ENCODE data around the gene BAK1.
A peak's percentile ranks its signal among the peaks of the same experiment; 100 is the strongest.

Gene BAK1

GRCh38 chr6:33619166-33619840 lies 39.2 kb upstream of the BAK1 start:
- Histone ChIP-seq H3K9me3 (ENCODE audit: control insufficient read depth, low read depth, low read length) (no peaks in the 10 kb centered on the region), H3K36me3 (ENCODE audit: control insufficient read depth, low read depth, low read length) (no peaks in the 10 kb centered on the region)

GRCh38 chr6:33616913-33617312 lies 36.8 kb upstream of the BAK1 start:
- H3K4me3 ChIP-seq (ENCODE audit: low read length): no peak overlapping the region
- peaks cover 4% of the 10 kb centered on the region for H3K4me1 ChIP-seq (ENCODE audit: control insufficient read depth, low read depth, low read length)
- H3K9me3 ChIP-seq (ENCODE audit: control insufficient read depth, low read depth, low read length): no peaks in the 10 kb centered on the region
- no peak overlapping the region for H3K27ac ChIP-seq (ENCODE audit: low read length)
- no peaks in the 10 kb centered on the region for H3K36me3 ChIP-seq (ENCODE audit: control insufficient read depth, low read depth, low read length)
- peaks cover 29% of the 10 kb centered on the region for H3K27me3 ChIP-seq (ENCODE audit: control insufficient read depth, insufficient read depth, low read length)
- H3K9ac ChIP-seq (ENCODE audit: low read length): no peak overlapping the region

More at GRCh38 chr6:33619166-33619840, 39.2 kb upstream of the BAK1 start:
- H3K9ac ChIP-seq (ENCODE audit: low read length): no peak overlapping the region
- no peak overlapping the region for H3K27ac ChIP-seq (ENCODE audit: low read length)
- peak overlapping the region; percentile 84 for H3K4me3 ChIP-seq (ENCODE audit: low read length)
- peaks cover 9% of the 10 kb centered on the region for H3K4me1 ChIP-seq (ENCODE audit: control insufficient read depth, low read depth, low read length)
- H3K27me3 ChIP-seq (ENCODE audit: control insufficient read depth, insufficient read depth, low read length): peaks cover 38% of the 10 kb centered on the region

DNA sequence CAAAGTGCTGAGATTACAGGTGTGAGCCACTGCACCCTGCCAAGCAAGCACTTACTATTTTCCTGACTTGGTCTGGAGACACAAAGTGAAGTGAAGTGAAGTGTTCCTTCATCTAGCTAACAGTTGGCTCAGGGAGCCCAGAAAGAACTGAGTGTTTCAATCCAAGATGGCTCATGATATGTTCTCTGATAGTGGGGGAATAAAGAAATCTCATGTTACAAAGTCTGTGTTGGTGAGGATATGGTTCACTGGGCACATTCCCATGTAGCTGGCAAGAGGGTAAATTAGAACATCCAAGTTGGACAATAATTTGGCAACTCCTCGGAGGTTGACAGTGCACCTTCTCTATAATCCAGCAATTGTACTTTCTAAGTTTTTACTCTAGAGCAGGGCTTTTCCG lies 36.0 kb upstream of the BAK1 start:
- no peaks in the 10 kb centered on the region for H3K36me3 ChIP-seq (ENCODE audit: control insufficient read depth, low read depth, low read length)
- no peaks in the 10 kb centered on the region for H3K9me3 ChIP-seq (ENCODE audit: control insufficient read depth, low read depth, low read length)
- H3K4me1 ChIP-seq (ENCODE audit: control insufficient read depth, low read depth, low read length): peaks cover 7% of the 10 kb centered on the region
- no peak overlapping the region for H3K4me3 ChIP-seq (ENCODE audit: low read length)
- H3K9ac ChIP-seq (ENCODE audit: low read length): no peak overlapping the region
- H3K27me3 ChIP-seq (ENCODE audit: control insufficient read depth, insufficient read depth, low read length): peaks cover 23% of the 10 kb centered on the region
- no peak overlapping the region for H3K27ac ChIP-seq (ENCODE audit: low read length)

DNA sequence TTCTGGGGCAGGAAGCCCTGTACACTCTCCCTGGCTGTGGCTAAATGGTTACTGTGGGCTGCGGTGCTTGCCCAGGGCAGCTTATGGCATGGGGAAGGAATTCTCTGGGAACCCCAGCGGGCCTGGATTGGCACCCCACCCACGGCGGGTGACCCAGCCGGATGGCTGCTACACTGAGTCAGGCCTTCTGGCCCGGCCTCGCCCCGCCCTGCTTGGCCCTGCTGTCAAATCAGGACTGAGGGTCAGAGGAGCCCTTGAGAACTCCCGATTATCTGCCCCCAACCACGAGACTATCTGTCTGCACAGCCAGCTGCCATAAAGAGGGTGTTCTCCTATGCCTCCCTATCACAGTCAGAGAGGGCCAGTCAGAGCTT lies 33.7 kb upstream of the BAK1 start:
- Histone ChIP-seq H3K9me3 (ENCODE audit: control insufficient read depth, low read depth, low read length) (no peaks in the 10 kb centered on the region), H3K27me3 (ENCODE audit: control insufficient read depth, insufficient read depth, low read length) (peaks cover 2% of the 10 kb centered on the region), H3K4me1 (ENCODE audit: control insufficient read depth, low read depth, low read length) (peaks cover 17% of the 10 kb centered on the region), H3K36me3 (ENCODE audit: control insufficient read depth, low read depth, low read length) (no peaks in the 10 kb centered on the region), H3K4me3 (ENCODE audit: low read length) (no peak overlapping the region), H3K27ac (ENCODE audit: low read length) (no peak overlapping the region), H3K9ac (ENCODE audit: low read length) (no peak overlapping the region)

DNA sequence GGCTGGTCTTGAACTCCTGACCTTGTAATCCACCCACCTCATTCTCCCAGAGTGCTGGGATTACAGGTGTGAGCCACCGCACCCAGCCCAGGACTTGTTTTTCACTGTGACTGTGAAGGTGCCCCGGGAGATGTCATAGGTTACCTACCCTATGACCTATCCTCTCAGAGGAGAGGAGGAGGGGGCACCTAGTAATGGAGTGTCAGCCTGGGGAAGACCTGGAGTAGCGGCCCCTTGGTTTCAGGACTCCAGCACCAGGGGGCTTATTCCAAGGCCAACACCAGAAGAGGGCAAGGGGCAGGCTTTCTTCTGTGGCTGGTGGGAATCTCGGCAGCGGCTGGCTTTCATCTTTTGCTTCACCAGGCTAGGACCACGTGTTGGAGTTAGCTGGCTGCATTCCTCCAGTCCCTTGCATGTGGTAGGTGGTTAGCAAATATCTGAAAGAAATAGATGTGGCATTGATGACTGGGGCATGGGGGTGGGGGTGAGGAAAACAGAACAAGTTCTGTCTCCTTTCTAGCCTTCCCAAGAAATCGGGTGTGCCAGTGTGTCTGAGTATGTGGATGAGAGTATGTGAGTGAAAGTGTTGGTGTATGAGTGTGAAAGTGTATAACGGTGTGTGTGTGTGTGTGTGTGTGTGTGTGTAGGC lies 33.2 kb upstream of the BAK1 start:
- no peak overlapping the region for H3K4me3 ChIP-seq (ENCODE audit: low read length)
- H3K27ac ChIP-seq (ENCODE audit: low read length): no peak overlapping the region
- no peaks in the 10 kb centered on the region for H3K27me3 ChIP-seq (ENCODE audit: control insufficient read depth, insufficient read depth, low read length)
- no peak overlapping the region for H3K9ac ChIP-seq (ENCODE audit: low read length)
- H3K9me3 ChIP-seq (ENCODE audit: control insufficient read depth, low read depth, low read length): no peaks in the 10 kb centered on the region
- H3K36me3 ChIP-seq (ENCODE audit: control insufficient read depth, low read depth, low read length): no peaks in the 10 kb centered on the region
- peaks cover 17% of the 10 kb centered on the region for H3K4me1 ChIP-seq (ENCODE audit: control insufficient read depth, low read depth, low read length)

GRCh38 chr6:33610779-33611732 lies 31.0 kb upstream of the BAK1 start:
- Histone ChIP-seq H3K9ac (ENCODE audit: low read length) (no peak overlapping the region), H3K27me3 (ENCODE audit: control insufficient read depth, insufficient read depth, low read length) (no peaks in the 10 kb centered on the region), H3K27ac (ENCODE audit: low read length) (no peak overlapping the region), H3K36me3 (ENCODE audit: control insufficient read depth, low read depth, low read length) (no peaks in the 10 kb centered on the region), H3K4me3 (ENCODE audit: low read length) (no peak overlapping the region), H3K9me3 (ENCODE audit: control insufficient read depth, low read depth, low read length) (no peaks in the 10 kb centered on the region), H3K4me1 (ENCODE audit: control insufficient read depth, low read depth, low read length) (peaks cover 26% of the 10 kb centered on the region)

DNA sequence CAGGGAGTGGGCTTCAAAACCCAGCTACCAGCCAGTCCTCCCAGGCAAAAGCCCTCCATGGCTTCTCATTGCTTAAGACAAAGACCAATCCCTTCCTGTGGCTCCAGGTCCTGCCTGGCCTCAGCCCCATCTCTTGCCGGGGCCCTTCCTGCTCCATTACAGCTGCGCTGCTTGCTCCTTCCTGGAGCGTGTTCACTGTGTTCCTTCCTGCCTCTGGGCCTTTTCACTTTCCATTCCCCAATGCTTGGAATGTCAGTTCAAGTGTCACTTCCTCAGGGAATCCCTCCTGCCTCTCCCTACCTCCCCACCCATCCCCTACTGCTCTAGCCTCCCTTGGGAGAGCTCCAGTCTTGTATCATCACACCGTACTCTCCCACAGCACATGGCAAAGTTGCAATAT lies 30.0 kb upstream of the BAK1 start:
- Histone ChIP-seq H3K27ac (ENCODE audit: low read length) (no peak overlapping the region), H3K36me3 (ENCODE audit: control insufficient read depth, low read depth, low read length) (no peaks in the 10 kb centered on the region), H3K4me1 (ENCODE audit: control insufficient read depth, low read depth, low read length) (peaks cover 26% of the 10 kb centered on the region), H3K27me3 (ENCODE audit: control insufficient read depth, insufficient read depth, low read length) (no peaks in the 10 kb centered on the region), H3K9me3 (ENCODE audit: control insufficient read depth, low read depth, low read length) (no peaks in the 10 kb centered on the region), H3K4me3 (ENCODE audit: low read length) (no peak overlapping the region), H3K9ac (ENCODE audit: low read length) (no peak overlapping the region)

DNA sequence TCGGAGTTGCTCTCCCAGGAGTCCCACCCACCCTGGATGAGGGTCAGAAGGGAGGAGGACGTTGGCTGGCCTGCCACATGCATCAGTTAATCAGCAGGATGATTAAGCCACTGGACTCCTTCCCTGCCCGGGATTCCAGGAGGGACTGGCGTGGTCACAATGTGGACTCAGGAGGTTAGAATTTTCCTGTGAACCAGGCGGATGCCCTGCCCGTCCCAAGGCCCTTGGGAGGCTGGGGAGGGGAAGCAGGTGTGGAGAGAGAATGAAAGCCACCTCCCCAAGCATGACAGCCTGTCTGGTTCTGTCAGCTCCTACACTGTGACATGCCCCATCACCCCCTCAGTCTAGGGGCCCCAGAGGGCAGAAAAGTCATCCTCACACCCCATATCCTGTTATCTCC lies 29.5 kb upstream of the BAK1 start:
- no peaks in the 10 kb centered on the region for H3K9me3 ChIP-seq (ENCODE audit: control insufficient read depth, low read depth, low read length)
- no peak overlapping the region for H3K4me3 ChIP-seq (ENCODE audit: low read length)
- no peak overlapping the region for H3K9ac ChIP-seq (ENCODE audit: low read length)
- no peaks in the 10 kb centered on the region for H3K36me3 ChIP-seq (ENCODE audit: control insufficient read depth, low read depth, low read length)
- no peak overlapping the region for H3K27ac ChIP-seq (ENCODE audit: low read length)
- no peaks in the 10 kb centered on the region for H3K27me3 ChIP-seq (ENCODE audit: control insufficient read depth, insufficient read depth, low read length)
- H3K4me1 ChIP-seq (ENCODE audit: control insufficient read depth, low read depth, low read length): peaks cover 26% of the 10 kb centered on the region

- Histone ChIP-seq H3K36me3 (ENCODE audit: control insufficient read depth, low read depth, low read length) (no peaks in the 10 kb centered on the region), H3K9me3 (ENCODE audit: control insufficient read depth, low read depth, low read length) (no peaks in the 10 kb centered on the region), H3K4me1 (ENCODE audit: control insufficient read depth, low read depth, low read length) (peaks cover 26% of the 10 kb centered on the region), H3K4me3 (ENCODE audit: low read length) (no peak overlapping the region), H3K9ac (ENCODE audit: low read length) (no peak overlapping the region), H3K27me3 (ENCODE audit: control insufficient read depth, insufficient read depth, low read length) (no peaks in the 10 kb centered on the region), H3K27ac (ENCODE audit: low read length) (no peak overlapping the region)
Measured at GRCh38 chr6:33609019-33609418, 28.9 kb upstream of the BAK1 start.

DNA sequence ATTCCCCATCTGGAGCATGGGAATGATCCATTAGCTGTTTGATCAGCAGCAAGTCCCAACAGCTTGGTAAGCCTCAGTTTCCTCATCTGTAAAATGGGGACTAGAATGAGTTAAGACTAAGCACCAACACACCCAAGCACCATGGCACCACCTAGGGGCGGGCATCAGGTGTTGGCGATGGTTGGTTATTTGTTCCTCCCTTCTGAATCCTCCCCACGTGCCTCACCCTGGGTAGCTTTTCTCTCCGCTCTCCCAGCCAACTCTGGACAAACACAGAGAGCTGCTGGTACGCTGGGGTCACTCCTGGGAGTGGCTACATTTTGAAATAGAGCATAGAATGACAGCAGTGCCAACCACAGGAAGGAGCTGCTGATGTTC lies 27.7 kb upstream of the BAK1 start:
- Histone ChIP-seq H3K9me3 (ENCODE audit: control insufficient read depth, low read depth, low read length) (no peaks in the 10 kb centered on the region), H3K27me3 (ENCODE audit: control insufficient read depth, insufficient read depth, low read length) (no peaks in the 10 kb centered on the region), H3K36me3 (ENCODE audit: control insufficient read depth, low read depth, low read length) (no peaks in the 10 kb centered on the region), H3K4me1 (ENCODE audit: control insufficient read depth, low read depth, low read length) (peaks cover 26% of the 10 kb centered on the region), H3K27ac (ENCODE audit: low read length) (no peak overlapping the region), H3K9ac (ENCODE audit: low read length) (no peak overlapping the region), H3K4me3 (ENCODE audit: low read length) (no peak overlapping the region)

GRCh38 chr6:33607126-33607783 lies 27.2 kb upstream of the BAK1 start:
- Histone ChIP-seq H3K27me3 (ENCODE audit: control insufficient read depth, insufficient read depth, low read length) (no peaks in the 10 kb centered on the region), H3K9me3 (ENCODE audit: control insufficient read depth, low read depth, low read length) (no peaks in the 10 kb centered on the region), H3K4me3 (ENCODE audit: low read length) (no peak overlapping the region), H3K9ac (ENCODE audit: low read length) (no peak overlapping the region), H3K27ac (ENCODE audit: low read length) (no peak overlapping the region), H3K4me1 (ENCODE audit: control insufficient read depth, low read depth, low read length) (peaks cover 26% of the 10 kb centered on the region), H3K36me3 (ENCODE audit: control insufficient read depth, low read depth, low read length) (no peaks in the 10 kb centered on the region)
